ENCODE data around the gene LYST. TPM values are rescaled to one million over a fixed set of nuclear protein-coding genes. Genes with fewer than 3 reads are reported as not detected.
A peak's percentile ranks its signal among the peaks of the same experiment; 100 is the strongest.

Gene LYST
- total RNA-seq, 1 donor from 2014 or later = 52.1 TPM

GRCh38 chr1:235876402-235876841 is 9.7 kb upstream of the LYST start:
- Histone ChIP-seq H3K9me3 (no peaks in the 10 kb centered on the region), H3K27me3 (no peaks in the 10 kb centered on the region), H3K4me3 (no peak overlapping the region), H3K27ac (no peak overlapping the region), H3K36me3 (no peaks in the 10 kb centered on the region), H3K4me1 (peaks cover 12% of the 10 kb centered on the region)
- intact Hi-C loops (cut with DNase I) = no loop called here
- DNase-seq (ENCODE audit: extremely low spot score in 2 of 2) = no peak
- TF ChIP-seq CTCF (IDR thresholded peaks at IDR 0.05) = no peak

- Histone ChIP-seq H3K27me3 (no peaks in the 10 kb centered on the region), H3K27ac (peak overlapping the region; percentile 7), H3K36me3 (no peaks in the 10 kb centered on the region), H3K4me1 (peaks cover 7% of the 10 kb centered on the region), H3K9me3 (no peaks in the 10 kb centered on the region), H3K4me3 (no peak overlapping the region)
- TF ChIP-seq POLR2AphosphoS5 (IDR thresholded peaks at IDR 0.05; ENCODE audit: insufficient read depth in 1 of 2, low read depth in 1 of 2) (no peak), POLR2A (IDR thresholded peaks at IDR 0.05) (no peak), CTCF (IDR thresholded peaks at IDR 0.05) (no peak)
- no peak for DNase-seq (ENCODE audit: extremely low spot score in 2 of 2)
- intact Hi-C loops (cut with DNase I) = no loop called here
Measured at GRCh38 chr1:235875036-235875597, 8.4 kb upstream of the LYST start.

- H3K4me1 ChIP-seq = peaks cover 6% of the 10 kb centered on the region
- H3K36me3 ChIP-seq = no peaks in the 10 kb centered on the region
- TF ChIP-seq CTCF (IDR thresholded peaks at IDR 0.05) (no peak), POLR2A (IDR thresholded peaks at IDR 0.05) (no peak), POLR2AphosphoS5 (IDR thresholded peaks at IDR 0.05; ENCODE audit: insufficient read depth in 1 of 2, low read depth in 1 of 2) (no peak)
- intact Hi-C loops (cut with DNase I) = no loop called here
- H3K4me3 ChIP-seq = no peak overlapping the region
- H3K9me3 ChIP-seq = no peaks in the 10 kb centered on the region
- DNase-seq (ENCODE audit: extremely low spot score in 2 of 2) = no peak
- H3K27ac ChIP-seq = peak overlapping the region; percentile 7
- no peaks in the 10 kb centered on the region for H3K27me3 ChIP-seq
Measured at GRCh38 chr1:235874261-235874660, 7.6 kb upstream of the LYST start.

GRCh38 chr1:235873571-235873970 is 6.9 kb upstream of the LYST start:
- Histone ChIP-seq H3K4me1 (no peaks in the 10 kb centered on the region), H3K27ac (no peak overlapping the region), H3K27me3 (no peaks in the 10 kb centered on the region), H3K4me3 (no peak overlapping the region), H3K36me3 (no peaks in the 10 kb centered on the region), H3K9me3 (no peaks in the 10 kb centered on the region)
- intact Hi-C loops (cut with DNase I) = no loop called here
- DNase-seq (ENCODE audit: extremely low spot score in 2 of 2) = no peak
- TF ChIP-seq POLR2A (IDR thresholded peaks at IDR 0.05) = no peak
- no peak for TF ChIP-seq CTCF (IDR thresholded peaks at IDR 0.05)
- no peak for TF ChIP-seq POLR2AphosphoS5 (IDR thresholded peaks at IDR 0.05; ENCODE audit: insufficient read depth in 1 of 2, low read depth in 1 of 2)

- no peak for DNase-seq (ENCODE audit: extremely low spot score in 2 of 2)
- Histone ChIP-seq H3K4me1 (no peaks in the 10 kb centered on the region), H3K36me3 (no peaks in the 10 kb centered on the region), H3K9me3 (no peaks in the 10 kb centered on the region), H3K27me3 (no peaks in the 10 kb centered on the region), H3K4me3 (no peak overlapping the region), H3K27ac (no peak overlapping the region)
- intact Hi-C loops (cut with DNase I) = no loop called here
- TF ChIP-seq CTCF (IDR thresholded peaks at IDR 0.05) (no peak), POLR2AphosphoS5 (IDR thresholded peaks at IDR 0.05; ENCODE audit: insufficient read depth in 1 of 2, low read depth in 1 of 2) (no peak), POLR2A (IDR thresholded peaks at IDR 0.05) (no peak)
Measured at GRCh38 chr1:235873045-235873444, 6.3 kb upstream of the LYST start.
